ENCODE data around the gene KNOP1. TPM values are rescaled to one million over a fixed set of nuclear protein-coding genes. Genes with fewer than 3 reads are reported as not detected.

KNOP1 gene
- total and polyA plus RNA-seq, 2 of the 4 experiments (the other 2 are of a cell fraction) = 7.0 to 8.4 TPM

DNA sequence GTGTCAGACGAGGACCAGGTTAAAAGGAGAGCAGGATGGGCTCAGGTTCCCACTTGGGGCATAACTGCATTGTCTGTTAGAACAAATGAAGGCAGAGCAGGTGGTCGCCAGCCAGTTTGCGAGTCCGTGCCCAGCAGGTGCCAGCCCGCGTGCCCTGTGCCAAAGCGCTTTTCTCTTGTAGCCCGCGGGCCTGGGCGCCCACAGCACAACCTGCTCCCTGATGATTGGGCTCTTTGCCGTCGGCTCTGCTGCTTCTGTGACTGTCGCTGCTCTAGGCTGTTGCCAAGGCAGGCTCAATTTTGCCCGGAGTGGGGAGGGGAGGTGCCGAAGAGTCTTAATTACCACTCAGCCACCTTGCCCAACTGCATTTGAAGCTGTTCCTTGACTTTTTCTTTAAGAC is 21.1 kb downstream of the KNOP1 start:
- Histone ChIP-seq H2BK20ac (ENCODE audit: low read depth, low read length) (no peak overlapping the region), H3K4me3 (ENCODE audit: insufficient read depth, low read depth, low read length) (no peak overlapping the region), H4K8ac (ENCODE audit: low read depth in 2 of 2, low read length in 2 of 2) (no peak overlapping the region), H4K91ac (ENCODE audit: insufficient read depth, low read depth, low read length) (no peak overlapping the region), H2BK120ac (ENCODE audit: low read depth, low read length) (0 out of 2 replicates have a peak overlapping the region, but pooled peaks have one; percentile 1), H3K27me3 (ENCODE audit: control insufficient read depth, insufficient read depth, low read length) (no peaks in the 10 kb centered on the region), H3K18ac (ENCODE audit: low read depth, low read length) (0 out of 2 replicates have a peak overlapping the region, but pooled peaks have one; percentile 20), H2BK15ac (ENCODE audit: low read depth, low read length) (no peak overlapping the region), H3K9me1 (ENCODE audit: insufficient read depth, low read length) (peaks cover 22% of the 10 kb centered on the region; the same call in 1 of the 2 replicates), H2AFZ (replicated peaks; ENCODE audit: low read length, poor library complexity) (no peak overlapping the region), H3K9ac (ENCODE audit: low read depth, low read length) (no peak overlapping the region), H3K79me1 (ENCODE audit: low read depth in 1 of 2, low read length in 2 of 2) (peaks cover 18 to 32% of the 10 kb centered on the region in 2 experiments; a peak in 3 of 4 replicates), H2AK9ac (replicated peaks; ENCODE audit: low read depth, low read length, poor library complexity) (no peak overlapping the region), H3K56ac (ENCODE audit: extremely low read depth, insufficient read depth, low read length) (no peak overlapping the region), H3K14ac (replicated peaks; ENCODE audit: low read depth, low read length) (no peak overlapping the region), H3K23ac (ENCODE audit: low read depth, low read length) (no peak overlapping the region), H3K4ac (ENCODE audit: low read depth, low read length) (peak overlapping the region; percentile 29), H2BK5ac (ENCODE audit: low read depth, low read length, poor library complexity, severe bottlenecking) (no peak overlapping the region), H3K36me3 (ENCODE audit: control insufficient read depth, insufficient read depth, low read length) (peaks cover 34% of the 10 kb centered on the region), H4K20me1 (ENCODE audit: insufficient read depth, low read length) (no peaks in the 10 kb centered on the region), H4K5ac (ENCODE audit: low read depth, low read length) (no peak overlapping the region; the same call in 1 of the 2 replicates), H3K9me3 (ENCODE audit: control insufficient read depth, insufficient read depth, low read length) (no peaks in the 10 kb centered on the region), H2AK5ac (ENCODE audit: low read depth, low read length) (peak overlapping the region; percentile 53; the same call in 1 of the 2 replicates), H3K4me1 (ENCODE audit: control insufficient read depth, insufficient read depth, low read length) (peaks cover 17% of the 10 kb centered on the region), H3K27ac (ENCODE audit: insufficient read depth, low read length) (peak overlapping the region; percentile 21; the same call in 1 of the 2 replicates), H3K4me2 (ENCODE audit: low read depth, low read length) (no peak overlapping the region)
- CTCF ChIA-PET = interaction anchor here (0.5 to 1.3 kb wide), 3 partner anchors 98 to 165 kb away, joined by 3 to 5 read pairs (median 4); no protein-coding TSS in a partner anchor
- dilution Hi-C loops (cut with HindIII; ENCODE audit: low sequenced_read_pairs, unreplicated experiment) = no loop called here
- ATAC-seq (ENCODE audit: low read depth) (no peak), DNase-seq (no peak)
- TF ChIP-seq, protein P1, sequence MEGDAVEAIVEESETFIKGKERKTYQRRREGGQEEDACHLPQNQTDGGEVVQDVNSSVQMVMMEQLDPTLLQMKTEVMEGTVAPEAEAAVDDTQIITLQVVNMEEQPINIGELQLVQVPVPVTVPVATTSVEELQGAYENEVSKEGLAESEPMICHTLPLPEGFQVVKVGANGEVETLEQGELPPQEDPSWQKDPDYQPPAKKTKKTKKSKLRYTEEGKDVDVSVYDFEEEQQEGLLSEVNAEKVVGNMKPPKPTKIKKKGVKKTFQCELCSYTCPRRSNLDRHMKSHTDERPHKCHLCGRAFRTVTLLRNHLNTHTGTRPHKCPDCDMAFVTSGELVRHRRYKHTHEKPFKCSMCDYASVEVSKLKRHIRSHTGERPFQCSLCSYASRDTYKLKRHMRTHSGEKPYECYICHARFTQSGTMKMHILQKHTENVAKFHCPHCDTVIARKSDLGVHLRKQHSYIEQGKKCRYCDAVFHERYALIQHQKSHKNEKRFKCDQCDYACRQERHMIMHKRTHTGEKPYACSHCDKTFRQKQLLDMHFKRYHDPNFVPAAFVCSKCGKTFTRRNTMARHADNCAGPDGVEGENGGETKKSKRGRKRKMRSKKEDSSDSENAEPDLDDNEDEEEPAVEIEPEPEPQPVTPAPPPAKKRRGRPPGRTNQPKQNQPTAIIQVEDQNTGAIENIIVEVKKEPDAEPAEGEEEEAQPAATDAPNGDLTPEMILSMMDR (conservative IDR thresholded peaks at IDR 0.05; ENCODE audit: low read depth, low read length) = no peak
- POLR2A ChIA-PET (ENCODE audit: unreplicated experiment) = interaction anchor here (0.6 kb wide), 1 partner anchor 169 kb away, joined by 3 read pairs; no protein-coding TSS in a partner anchor
- no TSS peak for BruUV-seq (replicated peaks)
- WGBS, 2 experiments (ENCODE audit: extremely low coverage in 2 of 2, insufficient read length in 1 of 2) = 97% methylated on average over 10 of the region's 15 CpGs; no CpG with 5 or more reads in 1 of the 2 experiments
- in situ Hi-C loops (cut with MboI; ENCODE audit: low sequenced_read_pairs) = no loop called here
- intact Hi-C loops (cut with micrococcal nuclease) = no loop called here
